Measurements from ENCODE around the gene CDC25C.

GRCh38 chr5:138340008-138340407 lies 8.4 kb upstream of the CDC25C start:
- TF ChIP-seq CTCF (IDR thresholded peaks at IDR 0.05) = no peak
- no peak for TF ChIP-seq POLR2AphosphoS5 (IDR thresholded peaks at IDR 0.05; ENCODE audit: low read depth, low read length)
